Effector memory CD8-positive, alpha-beta T cell (primary cell): Measurements from ENCODE around the gene COMMD9.

ENCODE experiments used
- ATAC-seq: fragments of 150-1000 bp; cut with Tn5 transposase; replicated peaks from 2 replicates; pipeline ENCODE4 v1.10.0; 2021; ENCODE audit warnings: mild to moderate bottlenecking, moderate library complexity
- DNase-seq, 3 experiments: peaks; one replicate each; pipeline ENCODE4 v3.0.0; 2021
- H3K27ac Mint-ChIP-seq, 2 donors: one replicate each; pipeline ENCODE4 v1.8.0; 2022; ENCODE audit warnings: mild to moderate bottlenecking in 2 of 2, mixed read lengths in 2 of 2, moderate library complexity in 2 of 2
- H3K27me3 Mint-ChIP-seq, 2 donors: one replicate each; pipeline ENCODE4 v1.8.0; 2022; ENCODE audit warnings: mixed read lengths in 2 of 2
- H3K36me3 Mint-ChIP-seq: one replicate; pipeline ENCODE4 v1.8.0; 2022; ENCODE audit warnings: mild to moderate bottlenecking, moderate library complexity, mixed read lengths; ENCODE audit not compliant: insufficient read depth
- H3K4me1 Mint-ChIP-seq, 2 donors: one replicate each; pipeline ENCODE4 v1.8.0; 2022; ENCODE audit warnings: low read depth in 2 of 2, mixed read lengths in 2 of 2
- H3K4me3 Mint-ChIP-seq, 2 donors: one replicate each; pipeline ENCODE4 v1.8.0; 2022; ENCODE audit warnings: mild to moderate bottlenecking in 2 of 2, mixed read lengths in 2 of 2, moderate library complexity in 2 of 2
- H3K9me3 Mint-ChIP-seq, 2 donors: one replicate each; pipeline ENCODE4 v1.8.0; 2022; ENCODE audit warnings: mixed read lengths in 2 of 2

The COMMD9 gene

DNA sequence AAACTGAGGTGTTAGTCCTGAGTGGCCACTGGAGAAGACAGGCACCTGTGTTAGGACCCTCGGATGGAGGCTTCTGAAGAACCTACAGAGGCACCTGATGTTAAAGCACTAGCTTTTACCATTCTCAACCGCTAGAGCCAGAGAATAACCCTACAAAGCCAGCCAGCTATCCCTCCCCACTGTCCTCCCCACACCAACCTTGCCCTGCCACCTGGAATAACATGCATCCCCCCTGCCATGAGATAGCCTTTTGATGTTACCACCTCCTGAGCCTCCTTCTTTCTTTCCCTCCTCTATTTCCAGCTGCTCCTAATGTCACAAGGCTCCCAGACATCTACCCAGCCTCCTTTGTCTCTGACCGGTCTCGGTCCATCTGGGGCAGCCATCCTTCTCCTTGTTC, 28.1 kb downstream of the COMMD9 start:
- DNase-seq (no peak), ATAC-seq (no peak)
- H3K27me3 Mint-ChIP-seq, result peaks cover 77 to 83% of the 10 kb centered on the region in 2 donors
- H3K36me3 Mint-ChIP-seq, result no peaks in the 10 kb centered on the region
- peaks cover 0 to 8% of the 10 kb centered on the region in 2 donors for H3K4me1 Mint-ChIP-seq
- H3K4me3 Mint-ChIP-seq, result no peak overlapping the region
- H3K9me3 Mint-ChIP-seq, result no peaks in the 10 kb centered on the region
- no peak overlapping the region for H3K27ac Mint-ChIP-seq

DNA sequence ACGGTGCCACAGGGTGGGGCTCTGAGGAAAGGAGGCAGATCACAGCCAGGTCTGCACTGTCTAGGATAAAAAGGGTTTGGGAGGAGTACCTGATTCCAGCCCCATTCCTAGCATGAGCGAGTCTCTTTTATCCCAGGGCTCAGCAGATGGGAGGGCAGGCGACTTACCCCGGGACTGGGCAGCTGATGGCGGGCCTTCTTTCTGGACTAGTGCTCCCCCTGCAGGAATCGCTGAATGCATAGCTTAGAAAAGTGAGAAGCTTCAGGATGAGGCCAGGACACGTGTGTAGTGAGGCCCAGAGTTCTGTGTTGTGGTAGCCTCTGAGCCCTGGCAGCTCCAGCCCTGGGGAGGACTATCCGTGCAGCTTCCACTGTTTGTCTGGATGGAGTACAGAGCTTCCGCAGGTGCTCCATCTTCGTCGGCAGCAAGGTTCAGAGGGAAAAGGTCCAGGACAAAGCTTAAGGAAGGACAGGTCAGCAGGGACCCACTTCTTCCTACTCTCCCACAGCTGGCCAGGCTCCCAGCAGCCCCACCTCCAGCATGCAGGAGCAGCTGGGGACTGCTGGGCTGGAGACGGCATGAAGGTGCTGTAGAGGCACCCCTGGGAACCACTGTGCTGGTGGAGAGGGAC, 30.4 kb downstream of the COMMD9 start:
- Mint-ChIP-seq H3K4me1 (peaks cover 0 to 8% of the 10 kb centered on the region in 2 donors), H3K9me3 (no peaks in the 10 kb centered on the region), H3K27ac (no peak overlapping the region), H3K27me3 (peaks cover 66 to 79% of the 10 kb centered on the region in 2 donors), H3K4me3 (no peak overlapping the region), H3K36me3 (no peaks in the 10 kb centered on the region)
- DNase-seq, result no peak
- ATAC-seq, result no peak

DNA sequence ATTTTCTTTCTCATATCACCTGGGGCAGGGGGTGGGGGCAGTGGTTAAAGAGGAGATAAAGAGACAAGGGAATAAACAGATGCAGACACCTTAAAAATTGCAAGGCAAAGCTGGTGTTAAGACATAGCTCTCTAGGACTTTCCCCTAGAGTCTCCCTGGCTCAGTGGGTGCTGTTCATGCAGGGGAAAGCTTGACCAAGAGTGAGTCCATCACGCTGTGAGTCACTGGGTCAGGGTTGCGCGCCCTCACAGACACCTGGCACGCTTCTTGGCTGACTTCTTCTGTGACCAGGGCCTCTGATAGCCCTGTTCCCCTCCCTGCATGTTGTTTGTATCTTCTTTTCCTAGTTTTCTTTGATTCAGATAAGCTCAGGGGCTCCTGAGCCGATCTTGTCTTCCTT, 31.9 kb downstream of the COMMD9 start:
- H3K27ac Mint-ChIP-seq, result no peak overlapping the region
- ATAC-seq (no peak), DNase-seq (no peak)
- peaks cover 0 to 8% of the 10 kb centered on the region in 2 donors for H3K4me1 Mint-ChIP-seq
- no peaks in the 10 kb centered on the region for H3K9me3 Mint-ChIP-seq
- H3K27me3 Mint-ChIP-seq, result peaks cover 62 to 77% of the 10 kb centered on the region in 2 donors
- H3K4me3 Mint-ChIP-seq, result no peak overlapping the region
- no peaks in the 10 kb centered on the region for H3K36me3 Mint-ChIP-seq

DNA sequence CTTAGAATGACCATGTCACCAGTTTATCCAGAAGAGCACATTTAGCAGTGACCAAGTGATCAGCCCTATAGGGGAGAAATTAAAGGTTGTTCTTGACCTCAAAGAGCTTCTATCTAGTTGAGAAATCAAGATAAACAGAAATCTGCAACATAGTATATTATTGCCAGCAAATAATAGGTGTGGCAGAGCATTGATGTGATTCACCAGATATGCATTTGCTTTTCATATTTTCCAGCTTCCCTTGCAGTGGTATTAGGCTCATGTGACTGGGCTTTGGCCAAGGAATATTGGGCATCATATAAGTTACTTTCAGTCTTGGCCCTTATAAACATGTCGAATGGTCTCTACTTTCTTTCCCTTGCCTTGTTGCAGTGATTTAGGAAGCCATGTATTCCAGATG, 34.5 kb downstream of the COMMD9 start:
- no peak for ATAC-seq
- no peak for DNase-seq
- H3K4me3 Mint-ChIP-seq, result no peak overlapping the region
- H3K27me3 Mint-ChIP-seq, result peaks cover 65 to 81% of the 10 kb centered on the region in 2 donors
- H3K4me1 Mint-ChIP-seq, result peaks cover 0 to 8% of the 10 kb centered on the region in 2 donors
- no peaks in the 10 kb centered on the region for H3K36me3 Mint-ChIP-seq
- no peak overlapping the region for H3K27ac Mint-ChIP-seq
- H3K9me3 Mint-ChIP-seq, result no peaks in the 10 kb centered on the region

DNA sequence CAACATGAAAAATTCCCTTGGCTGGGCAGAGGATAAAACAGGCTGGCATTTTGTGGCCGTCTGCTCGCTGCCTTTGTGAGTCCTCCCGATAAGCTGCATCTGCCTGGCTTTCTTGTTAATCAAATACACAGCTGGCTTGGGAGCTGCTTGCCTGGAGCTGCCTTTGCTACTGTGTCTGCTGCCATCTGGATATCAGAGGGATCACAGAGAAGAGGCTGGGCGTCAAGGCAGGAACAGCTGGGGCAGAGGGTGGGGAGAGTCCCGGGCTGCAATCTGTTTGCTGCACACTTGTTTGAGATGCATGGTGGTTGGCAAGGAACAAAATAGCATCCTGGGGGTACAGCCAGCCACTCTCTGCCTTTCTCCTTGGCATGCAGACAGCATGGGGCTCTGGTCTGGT, 36.0 kb downstream of the COMMD9 start:
- peaks cover 66 to 81% of the 10 kb centered on the region in 2 donors for H3K27me3 Mint-ChIP-seq
- H3K27ac Mint-ChIP-seq, result no peak overlapping the region

DNA sequence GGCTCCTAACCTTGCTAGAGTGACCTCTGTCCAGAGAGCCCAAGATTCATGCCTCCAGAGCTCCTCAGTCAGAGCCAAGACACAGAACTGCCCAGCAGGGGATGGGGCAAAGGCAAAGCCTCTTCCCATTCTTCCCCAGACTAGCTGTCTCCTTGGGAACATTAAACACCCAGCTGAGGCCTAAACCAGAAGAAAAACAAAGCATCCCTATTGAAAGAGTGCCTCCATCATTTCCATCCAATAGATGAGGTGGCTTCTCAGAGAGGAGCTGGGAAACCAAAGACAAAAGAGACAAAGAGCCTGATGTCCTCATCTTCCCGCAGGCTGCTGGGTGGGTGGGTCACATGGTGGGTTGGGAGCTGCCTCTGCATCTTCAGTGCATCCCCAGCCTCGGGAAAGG, 37.4 kb downstream of the COMMD9 start:
- ATAC-seq (no peak), DNase-seq (no peak)
- Mint-ChIP-seq H3K9me3 (no peaks in the 10 kb centered on the region), H3K36me3 (no peaks in the 10 kb centered on the region), H3K27ac (no peak overlapping the region), H3K4me3 (no peak overlapping the region), H3K4me1 (no peaks in the 10 kb centered on the region), H3K27me3 (peaks cover 66 to 77% of the 10 kb centered on the region in 2 donors)

More for the DNA sequence above, 36.0 kb downstream of the COMMD9 start:
- peaks cover 0 to 3% of the 10 kb centered on the region in 2 donors for H3K4me1 Mint-ChIP-seq
- DNase-seq (no peak), ATAC-seq (no peak)
- H3K9me3 Mint-ChIP-seq, result no peaks in the 10 kb centered on the region
- H3K36me3 Mint-ChIP-seq, result no peaks in the 10 kb centered on the region
- H3K4me3 Mint-ChIP-seq, result no peak overlapping the region

DNA sequence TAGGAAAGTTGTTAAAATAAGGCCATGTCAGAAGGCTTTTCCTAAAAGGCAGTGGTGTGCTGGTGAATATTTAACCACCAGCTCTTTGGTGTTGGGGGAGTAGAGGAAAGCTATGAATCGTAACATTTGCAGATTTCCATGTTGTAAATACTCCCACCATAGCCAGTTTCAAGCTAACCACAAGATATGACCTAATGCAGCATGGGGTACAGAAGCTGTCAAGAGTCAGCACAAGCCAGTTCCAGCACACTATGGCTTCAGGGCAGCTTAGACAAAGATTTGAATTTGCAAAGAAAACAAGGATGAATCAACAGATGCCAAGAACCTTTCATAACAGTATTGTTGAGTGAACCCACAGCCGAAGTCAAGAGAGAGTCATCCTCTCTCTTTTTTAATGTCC, 40.0 kb downstream of the COMMD9 start:
- H3K9me3 Mint-ChIP-seq, result no peaks in the 10 kb centered on the region

DNA sequence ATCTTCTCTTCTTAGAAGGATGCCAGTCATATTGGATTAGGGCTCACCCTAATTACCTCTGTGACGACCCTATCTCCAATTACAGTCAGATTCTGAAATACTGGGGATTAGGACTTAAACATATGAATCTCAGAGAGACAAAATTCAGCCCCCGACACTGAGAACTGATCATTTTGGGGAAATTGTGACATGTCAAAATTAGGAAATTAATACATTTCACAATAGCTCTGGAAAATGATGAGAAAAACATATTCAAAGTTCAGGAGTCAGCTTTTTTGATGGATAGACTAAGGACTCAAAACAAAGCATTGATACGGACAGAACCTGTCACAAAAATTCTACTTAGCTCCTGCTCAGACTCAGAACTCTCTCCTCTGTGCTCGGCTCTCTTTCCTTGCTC, 40.8 kb downstream of the COMMD9 start:
- Mint-ChIP-seq H3K4me3 (no peak overlapping the region), H3K4me1 (no peaks in the 10 kb centered on the region), H3K27me3 (peaks cover 78 to 90% of the 10 kb centered on the region in 2 donors), H3K9me3 (no peaks in the 10 kb centered on the region), H3K36me3 (no peaks in the 10 kb centered on the region), H3K27ac (no peak overlapping the region)
- ATAC-seq (no peak), DNase-seq (no peak)

More for the DNA sequence above, 40.0 kb downstream of the COMMD9 start:
- Mint-ChIP-seq H3K27ac (no peak overlapping the region), H3K4me3 (no peak overlapping the region), H3K4me1 (no peaks in the 10 kb centered on the region), H3K36me3 (no peaks in the 10 kb centered on the region), H3K27me3 (peaks cover 79 to 88% of the 10 kb centered on the region in 2 donors)
- no peak for ATAC-seq
- no peak for DNase-seq

DNA sequence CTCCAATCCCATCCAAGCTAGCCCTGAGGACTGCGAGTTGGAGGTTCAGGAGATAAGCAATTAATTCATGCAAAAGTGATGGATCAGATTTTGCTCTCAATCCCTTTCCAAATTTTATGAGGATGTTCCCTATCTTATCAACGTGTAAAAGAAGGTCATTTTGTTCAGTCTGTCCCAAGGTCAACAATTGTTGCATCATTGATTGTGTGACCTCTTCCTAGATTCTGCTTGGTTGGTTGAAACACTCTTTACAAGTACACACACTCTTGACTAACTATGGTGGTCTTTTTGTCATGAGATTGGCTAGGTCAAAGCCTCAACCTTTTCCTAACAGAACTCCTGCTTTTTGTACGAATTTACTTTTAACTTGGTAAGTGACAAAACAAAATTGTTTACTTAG, 41.7 kb downstream of the COMMD9 start:
- no peaks in the 10 kb centered on the region for H3K36me3 Mint-ChIP-seq
- no peak overlapping the region for H3K4me3 Mint-ChIP-seq
- H3K27me3 Mint-ChIP-seq, result peaks cover 82 to 91% of the 10 kb centered on the region in 2 donors
- H3K27ac Mint-ChIP-seq, result no peak overlapping the region
- ATAC-seq (no peak), DNase-seq (no peak)
- H3K9me3 Mint-ChIP-seq, result no peaks in the 10 kb centered on the region
- H3K4me1 Mint-ChIP-seq, result no peaks in the 10 kb centered on the region

DNA sequence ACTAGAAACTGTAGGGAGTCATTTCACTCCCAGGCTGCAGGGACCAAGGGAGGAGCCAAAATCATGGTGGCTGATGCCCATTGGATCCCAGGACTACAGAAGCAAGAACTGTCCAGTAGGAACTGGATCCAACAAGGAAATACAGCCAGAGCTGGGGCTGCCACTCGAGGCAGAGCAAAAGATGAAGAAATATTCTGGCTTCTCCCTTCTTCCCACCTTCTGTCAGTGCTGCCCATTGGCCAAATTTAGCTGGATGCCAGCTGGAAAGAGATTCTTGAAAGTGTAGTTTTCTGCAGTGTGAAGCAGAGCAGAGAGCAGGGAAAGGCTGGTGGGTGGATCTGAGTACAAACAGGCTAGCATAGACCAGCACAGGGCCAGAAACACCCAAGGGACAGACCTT, 45.6 kb downstream of the COMMD9 start:
- H3K36me3 Mint-ChIP-seq, result no peaks in the 10 kb centered on the region
- H3K4me1 Mint-ChIP-seq, result no peaks in the 10 kb centered on the region
- peaks cover 61 to 69% of the 10 kb centered on the region in 2 donors for H3K27me3 Mint-ChIP-seq
- DNase-seq (no peak), ATAC-seq (no peak)
- H3K4me3 Mint-ChIP-seq, result no peak overlapping the region
- H3K9me3 Mint-ChIP-seq, result no peaks in the 10 kb centered on the region
- no peak overlapping the region for H3K27ac Mint-ChIP-seq

DNA sequence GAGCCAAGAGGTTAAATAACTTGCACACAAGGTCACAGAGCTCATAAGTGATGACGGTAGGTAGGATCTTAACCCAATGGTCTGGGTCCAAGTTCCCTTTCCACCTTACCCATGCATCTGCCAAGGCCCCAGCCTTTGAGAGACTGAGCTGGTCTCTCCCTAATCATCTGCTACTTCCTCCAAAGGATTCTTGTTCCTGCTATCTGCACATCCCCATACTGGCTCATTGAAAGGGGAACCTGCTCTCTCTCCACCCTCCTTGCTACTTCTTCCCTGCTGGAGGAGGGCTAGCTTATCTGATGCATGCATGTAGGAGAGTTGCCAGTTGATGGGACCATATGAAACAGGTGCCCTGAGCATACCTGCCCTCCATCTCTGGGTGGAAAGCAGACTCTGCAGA, 47.7 kb downstream of the COMMD9 start:
- peaks cover 47 to 66% of the 10 kb centered on the region in 2 donors for H3K27me3 Mint-ChIP-seq
- H3K36me3 Mint-ChIP-seq, result no peaks in the 10 kb centered on the region
- no peak overlapping the region for H3K4me3 Mint-ChIP-seq
- DNase-seq (no peak), ATAC-seq (no peak)
- no peaks in the 10 kb centered on the region for H3K9me3 Mint-ChIP-seq
- H3K4me1 Mint-ChIP-seq, result no peaks in the 10 kb centered on the region
- H3K27ac Mint-ChIP-seq, result no peak overlapping the region

DNA sequence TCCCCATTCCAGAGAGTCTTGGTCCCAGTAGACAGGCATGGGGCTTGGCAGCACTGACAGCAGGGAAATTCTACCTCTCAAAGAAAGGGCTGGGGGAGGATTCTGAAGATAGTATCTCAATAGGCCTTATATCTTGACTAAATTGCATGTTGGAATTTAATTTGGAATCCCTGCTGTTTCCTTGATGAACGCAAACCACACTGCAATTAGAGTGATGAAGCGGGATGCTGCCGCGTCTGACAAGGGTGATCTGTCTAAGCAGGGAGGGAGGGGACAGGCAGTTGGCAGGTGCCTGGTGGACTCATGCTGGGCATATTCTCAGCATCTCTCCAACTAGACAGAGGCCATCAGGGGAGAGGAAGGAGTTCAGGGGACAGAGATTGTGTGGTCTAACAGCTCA, 48.4 kb downstream of the COMMD9 start:
- Mint-ChIP-seq H3K4me1 (no peaks in the 10 kb centered on the region), H3K27ac (no peak overlapping the region), H3K36me3 (no peaks in the 10 kb centered on the region), H3K4me3 (no peak overlapping the region), H3K27me3 (peaks cover 49 to 70% of the 10 kb centered on the region in 2 donors), H3K9me3 (no peaks in the 10 kb centered on the region)
- no peak for ATAC-seq
- DNase-seq, result no peak

DNA sequence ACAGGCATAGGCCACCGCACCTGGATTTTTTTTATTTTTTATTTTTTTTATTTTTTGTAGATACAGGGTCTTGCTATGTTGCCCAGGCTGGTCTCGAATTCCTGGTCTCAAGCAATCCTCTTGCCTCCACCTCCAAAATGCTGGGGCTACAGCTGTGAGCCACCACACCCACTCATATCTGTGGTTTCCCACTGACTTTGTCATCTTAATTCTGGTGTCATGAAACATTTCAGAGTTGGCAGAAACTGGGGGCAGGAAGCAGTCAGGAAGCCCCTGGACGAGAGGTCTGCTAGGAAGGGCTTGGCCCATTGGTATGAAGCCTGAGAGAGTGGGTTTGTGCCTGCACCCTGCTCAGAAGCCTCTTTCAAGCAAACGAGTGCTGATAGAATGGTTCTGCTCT, 49.1 kb downstream of the COMMD9 start:
- ATAC-seq (no peak), DNase-seq (no peak)
- H3K4me1 Mint-ChIP-seq, result no peaks in the 10 kb centered on the region
- no peak overlapping the region for H3K4me3 Mint-ChIP-seq
- no peak overlapping the region for H3K27ac Mint-ChIP-seq
- no peaks in the 10 kb centered on the region for H3K36me3 Mint-ChIP-seq
- peaks cover 43 to 66% of the 10 kb centered on the region in 2 donors for H3K27me3 Mint-ChIP-seq
- H3K9me3 Mint-ChIP-seq, result no peaks in the 10 kb centered on the region

DNA sequence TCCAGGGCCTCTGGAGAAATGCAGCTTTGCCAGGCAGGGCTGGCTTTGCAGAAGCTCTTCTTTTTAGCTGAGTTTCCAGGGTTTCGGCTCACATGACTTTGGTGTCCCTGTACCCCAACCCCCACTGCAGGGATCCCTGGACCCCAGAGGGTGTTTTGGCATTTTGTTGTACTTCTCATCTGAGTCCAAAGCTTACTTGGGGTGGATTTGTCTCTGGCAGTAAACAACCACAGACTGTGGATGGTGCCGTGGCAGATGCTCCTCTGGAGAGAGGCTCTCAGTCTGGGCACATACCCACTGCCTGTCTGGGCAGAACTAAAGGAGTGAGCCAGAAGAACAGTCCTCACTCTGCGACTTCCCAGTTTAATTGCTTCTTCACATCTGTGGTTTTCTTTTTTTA, 49.6 kb downstream of the COMMD9 start:
- Mint-ChIP-seq H3K9me3 (no peaks in the 10 kb centered on the region), H3K4me3 (no peak overlapping the region)

More for the DNA sequence above, 49.6 kb downstream of the COMMD9 start:
- DNase-seq (no peak), ATAC-seq (no peak)
- Mint-ChIP-seq H3K27ac (no peak overlapping the region), H3K27me3 (peaks cover 37 to 60% of the 10 kb centered on the region in 2 donors), H3K4me1 (no peaks in the 10 kb centered on the region), H3K36me3 (no peaks in the 10 kb centered on the region)
